Activated CD4-positive, alpha-beta T cell treated with anti-CD3 and anti-CD28 coated beads for 1 hour (primary cell): ENCODE data around the gene SOWAHA.
"Not testable (repeated sequence)": the region's sequence is repeated elsewhere in the genome, so short reads cannot be mapped to it uniquely, and the experiment has no call there.

Source experiments
- DNase-seq: peaks from one replicate; pipeline ENCODE4 v3.0.0-alpha.2; 2020

The SOWAHA gene

DNA sequence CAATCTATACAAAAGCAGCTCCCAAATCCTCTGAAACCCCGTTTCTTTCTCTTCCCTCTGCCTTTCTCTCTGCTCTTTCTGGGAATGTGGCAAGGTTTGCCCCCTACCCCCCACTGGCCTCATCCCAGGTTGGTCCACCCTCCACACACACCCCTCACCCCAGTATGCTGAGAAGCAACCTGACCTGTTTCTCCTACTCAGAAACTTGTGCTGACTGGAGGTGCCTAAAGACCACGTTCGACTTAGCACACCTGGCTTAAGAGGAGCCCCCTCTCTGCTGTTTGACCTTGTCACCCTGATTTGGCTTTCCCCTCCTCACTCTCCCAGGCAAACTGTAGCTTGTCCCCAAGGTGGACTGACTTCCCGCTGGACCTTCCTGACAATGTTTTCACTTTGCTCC, 35.0 kb upstream of the SOWAHA start:
- no peak for DNase-seq

DNA sequence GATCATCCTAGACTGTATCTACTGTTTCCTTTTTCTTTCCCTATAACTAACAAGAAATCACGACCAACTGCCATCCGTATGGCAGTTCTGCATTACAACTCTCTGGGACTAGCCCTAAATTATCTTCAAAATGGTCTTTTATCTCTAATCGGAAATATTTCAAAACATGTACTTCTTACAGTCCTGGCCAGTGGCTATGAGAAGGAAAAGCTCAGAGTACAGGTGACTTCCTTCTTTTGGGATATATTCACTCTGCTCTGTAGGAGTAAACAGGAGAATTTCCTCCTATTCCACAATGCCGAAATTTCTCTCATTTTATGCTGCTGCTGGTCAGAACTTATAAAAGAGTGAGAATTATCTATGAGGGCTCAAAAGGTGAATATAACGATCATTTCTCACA, 34.2 kb upstream of the SOWAHA start:
- DNase-seq, result no peak

DNA sequence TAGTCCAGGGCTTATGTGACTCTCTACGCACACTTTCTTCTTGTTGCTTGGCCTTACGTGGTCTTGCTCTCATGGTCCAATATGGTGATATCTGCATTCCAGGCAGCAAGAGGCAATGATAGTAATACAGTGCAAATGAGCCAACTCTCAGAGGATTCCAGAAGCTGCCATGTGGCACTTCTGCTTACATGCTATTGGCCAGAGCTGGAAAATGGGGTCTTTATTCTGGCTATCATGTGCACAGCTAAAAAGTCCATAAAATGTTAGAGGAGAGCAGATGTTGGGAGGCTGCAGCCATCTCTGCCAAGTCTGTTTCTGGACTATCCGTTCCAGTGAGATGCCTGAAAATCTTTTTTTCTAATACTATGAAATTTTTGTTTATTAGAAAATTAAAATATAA, 33.1 kb upstream of the SOWAHA start:
- DNase-seq, result no peak

DNA sequence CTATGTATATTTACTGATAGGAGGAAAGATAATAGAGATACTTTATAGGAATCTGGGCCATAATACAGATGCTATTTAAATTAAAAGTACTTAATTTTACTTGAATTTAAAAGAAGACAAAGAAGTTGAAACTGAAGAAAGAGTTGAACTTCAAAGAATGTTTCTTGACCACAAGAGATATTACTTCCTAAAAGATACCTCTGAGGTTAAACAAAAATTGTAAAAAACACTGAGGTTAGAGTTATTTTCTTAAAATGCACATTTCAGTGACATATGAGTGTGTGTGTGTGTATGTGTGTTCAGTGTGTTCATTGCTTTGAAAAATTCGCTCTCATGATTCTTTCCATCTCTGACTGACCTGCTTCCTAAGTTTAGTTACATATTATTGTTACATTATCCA, 32.5 kb upstream of the SOWAHA start:
- no peak for DNase-seq

DNA sequence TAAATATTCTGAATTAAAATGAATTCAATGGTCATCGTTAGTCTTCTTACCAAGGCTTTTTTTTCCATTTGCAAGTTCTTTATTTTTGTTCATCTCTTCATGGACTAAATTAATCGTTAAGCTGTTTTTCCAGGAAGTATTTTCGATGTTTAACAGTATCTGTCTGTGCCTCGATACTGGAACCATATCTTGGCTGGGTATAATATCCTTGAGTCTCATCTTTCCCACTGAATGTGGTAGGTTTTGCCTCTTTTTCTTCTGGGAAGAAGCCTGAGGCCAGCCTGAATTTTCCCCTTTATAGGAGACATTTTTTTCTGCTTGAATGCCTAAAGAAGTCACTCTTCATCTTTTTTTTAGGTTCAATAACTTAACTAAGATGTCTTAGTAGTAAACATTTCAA, 32.1 kb upstream of the SOWAHA start:
- no peak for DNase-seq

DNA sequence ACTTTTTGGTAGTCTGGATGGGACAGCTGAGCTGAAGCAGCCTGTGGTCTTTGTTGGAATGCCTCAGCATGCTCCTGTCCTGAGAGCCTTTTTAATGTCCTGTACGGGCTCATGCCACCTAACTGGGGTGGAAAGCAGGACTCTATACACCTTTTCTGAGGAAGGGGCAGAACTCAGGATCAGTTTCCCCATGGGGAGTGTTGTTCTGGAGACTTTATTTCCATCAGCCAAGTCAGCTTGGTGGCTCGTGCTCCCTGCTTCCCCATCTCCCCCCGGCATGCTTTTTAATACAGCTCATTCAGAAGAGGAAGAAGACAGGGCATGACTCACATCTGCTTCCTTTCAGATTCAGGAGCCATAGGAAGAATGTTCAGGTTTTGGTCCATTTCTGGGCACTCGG, 31.0 kb upstream of the SOWAHA start:
- no peak for DNase-seq

DNA sequence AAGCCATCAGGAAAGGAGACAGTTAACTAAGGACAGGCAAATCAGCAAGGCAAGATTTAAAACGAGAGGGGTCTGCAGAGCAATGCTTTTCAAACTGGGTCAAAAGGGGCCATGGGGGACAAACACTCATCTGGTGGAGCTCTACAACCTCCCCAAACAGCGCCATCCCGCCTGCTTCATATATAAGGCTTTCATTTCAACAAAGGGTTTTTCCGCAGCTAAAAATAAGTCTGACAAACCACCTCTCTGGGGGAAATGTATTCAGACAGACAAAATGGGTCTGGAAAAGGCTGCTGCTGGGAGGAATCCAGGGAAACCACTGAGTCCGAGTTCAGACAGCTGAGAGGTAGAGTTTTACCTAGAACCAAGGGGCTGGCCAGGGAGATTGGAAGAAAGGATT, 27.7 kb upstream of the SOWAHA start:
- no peak for DNase-seq

DNA sequence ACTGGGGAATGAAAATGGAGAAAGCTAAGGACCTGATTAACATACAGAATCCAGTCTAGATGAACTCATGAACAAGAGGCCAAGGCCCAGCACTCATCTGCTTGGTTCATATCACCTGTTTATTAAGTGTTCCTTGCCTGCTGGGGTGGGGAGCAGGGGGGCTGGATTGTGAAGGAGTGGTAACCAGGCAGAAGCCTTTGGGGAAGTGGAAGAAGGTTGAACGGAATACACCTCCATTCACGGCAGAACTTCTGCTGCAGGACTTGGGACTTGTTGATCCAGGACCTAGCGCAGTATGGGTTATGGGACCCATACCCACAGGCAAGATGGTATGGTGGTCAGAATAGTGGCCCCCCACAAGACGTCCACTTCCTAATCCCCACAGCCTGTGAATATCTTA, 27.2 kb upstream of the SOWAHA start:
- DNase-seq, result no peak

DNA sequence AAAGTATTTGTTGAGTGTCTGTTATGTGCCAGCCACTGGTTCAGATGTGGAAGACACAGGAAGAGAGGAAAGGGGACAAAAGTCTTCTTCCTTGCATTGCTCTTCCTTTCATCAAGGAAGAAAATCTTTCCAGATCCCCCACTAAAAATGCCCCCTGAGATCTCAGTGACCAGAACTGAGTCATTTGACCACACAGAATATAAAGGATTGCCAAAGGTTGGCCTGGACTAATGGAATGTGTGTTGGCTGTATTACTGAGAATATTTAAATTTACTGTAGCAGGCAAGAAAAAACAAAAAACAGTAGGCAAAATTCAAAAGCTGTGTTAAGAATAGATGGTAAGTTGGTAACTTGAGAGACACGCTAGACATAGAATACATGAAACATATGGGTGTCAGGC, 26.0 kb upstream of the SOWAHA start:
- no peak for DNase-seq

DNA sequence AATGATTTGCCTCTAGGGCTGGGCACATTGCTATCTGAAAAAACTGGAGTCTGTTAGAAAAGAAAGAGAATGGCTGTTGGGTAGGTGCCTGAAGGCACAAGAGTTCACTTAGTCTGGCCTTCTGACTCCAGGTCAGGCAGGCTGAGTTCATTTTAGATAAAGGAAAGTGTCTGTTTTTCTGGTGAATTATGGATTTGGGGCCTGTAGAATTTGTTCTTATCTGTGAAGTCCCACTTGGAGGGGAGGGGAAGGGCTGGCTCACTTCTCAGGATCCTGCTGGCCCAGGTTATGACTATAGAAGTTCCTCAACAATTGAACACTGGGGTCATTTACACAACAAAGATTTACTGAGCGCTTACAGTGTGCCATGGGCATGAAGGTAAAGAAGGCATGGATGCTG, 24.6 kb upstream of the SOWAHA start:
- no peak for DNase-seq

DNA sequence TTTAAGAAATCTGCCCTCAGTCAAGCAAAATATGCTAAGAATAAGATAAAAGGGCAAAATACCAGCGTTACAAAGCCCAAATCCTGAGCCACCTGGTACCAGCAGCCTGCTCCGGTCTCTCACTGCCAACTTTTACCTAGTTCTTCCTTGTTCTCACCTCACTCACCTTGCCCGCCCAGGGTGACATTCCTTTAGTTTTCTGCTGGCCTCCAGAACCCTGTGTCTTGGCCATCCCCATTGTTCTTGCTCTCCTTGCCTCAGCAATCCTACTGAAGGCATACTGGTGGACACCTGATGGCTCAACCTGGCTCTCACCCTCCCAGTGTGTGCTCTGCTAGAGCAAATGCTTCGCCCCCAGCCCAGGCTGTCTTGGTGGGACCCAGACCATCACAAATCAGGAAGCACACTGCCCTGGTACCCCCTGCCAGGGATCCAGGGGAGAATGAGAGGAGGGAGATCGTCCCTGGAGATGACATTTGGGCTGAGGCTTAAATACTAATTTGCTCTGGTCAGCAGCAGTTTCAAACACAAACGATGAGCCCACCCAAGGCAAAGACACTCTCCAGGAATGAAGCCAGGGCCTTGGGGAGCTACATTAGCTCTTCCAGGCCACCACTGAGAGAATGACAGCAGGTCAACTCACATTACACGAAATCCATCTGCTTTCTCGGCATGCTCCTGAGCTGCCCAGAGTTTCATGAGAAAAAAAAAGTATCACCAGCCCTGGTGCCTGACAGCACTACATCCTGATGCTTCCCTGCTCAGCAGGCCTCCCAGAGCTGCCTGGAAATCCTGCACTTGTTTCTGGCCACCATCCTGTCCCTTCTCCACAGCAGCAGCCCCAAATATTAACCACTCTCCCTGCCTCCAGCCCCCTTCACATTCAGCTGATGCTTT, 23.9 kb upstream of the SOWAHA start:
- no peak for DNase-seq

DNA sequence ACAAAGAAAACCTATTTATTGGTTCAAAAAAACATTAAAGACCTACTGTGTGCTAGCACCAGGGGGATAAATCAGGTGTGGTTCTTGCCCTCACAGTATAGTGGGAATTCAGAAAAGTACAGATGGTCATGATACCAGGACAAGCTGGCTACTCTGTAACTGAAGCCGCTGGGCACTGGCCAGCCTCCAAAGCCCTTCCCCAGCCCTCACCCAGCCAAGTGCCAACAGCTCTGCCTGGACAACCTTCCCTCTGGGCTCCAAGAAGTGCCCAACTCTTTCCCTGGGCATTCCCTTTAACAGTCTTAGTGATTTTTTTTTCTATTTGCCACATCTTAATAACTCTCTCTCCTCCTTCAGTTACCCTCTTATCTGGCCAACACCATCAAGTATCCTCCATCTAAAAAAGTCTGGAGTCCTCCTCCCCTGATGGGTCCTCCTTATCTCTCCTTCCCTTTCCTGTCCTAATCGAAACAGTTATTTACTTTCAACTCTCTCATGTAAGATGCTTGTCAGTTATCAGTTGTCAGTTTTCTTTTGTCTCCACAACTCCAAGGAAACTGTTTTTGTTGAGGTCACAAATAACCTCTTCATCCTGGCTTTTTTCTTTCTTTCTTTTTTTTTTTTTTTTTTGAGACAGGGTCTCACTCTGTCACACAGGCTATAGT, 22.8 kb upstream of the SOWAHA start:
- no peak for DNase-seq

DNA sequence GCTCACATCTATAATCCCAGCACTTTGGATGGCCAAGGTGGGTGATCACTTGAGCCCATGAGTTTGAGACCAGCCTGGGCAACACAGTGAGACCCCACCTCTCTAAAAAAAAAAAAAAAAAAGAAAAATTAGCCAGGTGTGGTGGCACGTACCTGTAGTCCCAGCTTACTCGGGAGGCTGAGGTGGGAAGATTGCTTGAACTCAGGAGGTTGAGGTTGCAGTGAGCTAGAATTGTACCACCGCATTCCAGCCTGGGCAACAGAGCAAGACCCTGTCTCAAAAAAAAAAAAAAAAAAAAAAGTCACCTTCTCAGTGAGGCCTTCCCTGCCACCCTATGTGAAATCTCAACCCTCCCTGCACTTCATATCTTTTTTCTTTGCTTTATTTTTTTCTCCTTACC, 22.1 kb upstream of the SOWAHA start:
- DNase-seq, result no peak

DNA sequence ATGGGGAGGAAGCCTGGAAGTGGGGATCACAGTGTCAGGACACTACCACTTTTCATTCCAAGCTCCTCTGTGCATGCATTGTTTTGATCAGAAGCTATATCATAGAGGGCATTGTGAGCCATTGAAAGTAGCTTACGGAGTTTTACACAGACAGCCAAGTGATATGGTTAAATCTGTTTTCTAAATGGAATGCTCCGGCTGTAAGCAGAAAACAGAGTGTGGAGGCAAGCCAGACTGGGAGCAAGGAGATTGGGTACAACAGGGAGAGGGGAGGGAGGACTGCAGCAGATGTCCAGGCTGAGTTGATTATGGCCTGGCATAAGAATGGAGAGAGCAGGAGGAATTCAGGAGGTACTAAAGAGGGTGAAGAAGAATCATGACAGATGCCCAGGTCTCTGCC, 15.5 kb upstream of the SOWAHA start:
- no peak for DNase-seq

DNA sequence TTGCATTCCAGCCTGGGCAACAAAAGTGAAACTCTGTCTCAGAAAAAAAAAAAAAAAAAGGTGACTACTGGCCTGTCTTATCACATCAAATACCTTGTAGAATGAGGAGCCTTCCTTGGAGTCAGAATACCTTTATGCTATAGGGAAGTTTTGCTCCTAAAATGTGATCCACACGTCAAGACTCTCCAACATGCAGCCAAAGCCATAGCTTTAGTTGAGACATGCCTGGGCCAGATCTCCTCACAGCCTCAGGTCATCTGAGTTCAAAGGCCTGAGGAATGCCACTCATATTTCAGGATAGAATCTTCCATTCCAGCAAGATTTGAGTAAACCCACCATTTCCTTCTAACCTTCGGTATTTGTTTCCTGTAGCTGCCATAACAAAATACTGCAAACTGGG, 13.7 kb upstream of the SOWAHA start:
- no peak for DNase-seq

DNA sequence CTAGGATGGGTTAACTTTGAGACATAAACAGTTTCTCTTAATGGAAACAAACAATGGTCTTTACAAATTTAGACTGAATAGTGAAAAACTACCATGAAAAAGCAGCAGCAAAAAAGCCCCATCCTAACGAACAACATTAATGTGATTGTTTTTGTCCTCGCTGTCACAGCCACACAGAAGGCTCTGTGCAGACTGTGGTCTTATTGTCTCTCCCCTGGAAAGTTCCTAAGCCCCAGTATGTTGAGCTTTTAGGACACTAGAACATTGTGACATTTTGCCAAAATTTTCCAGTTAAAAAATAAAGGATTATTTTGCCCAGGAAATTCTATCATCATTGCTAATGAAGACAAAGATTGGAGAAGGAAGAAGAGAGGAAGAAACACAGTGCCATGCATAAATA, 12.6 kb upstream of the SOWAHA start:
- no peak for DNase-seq

DNA sequence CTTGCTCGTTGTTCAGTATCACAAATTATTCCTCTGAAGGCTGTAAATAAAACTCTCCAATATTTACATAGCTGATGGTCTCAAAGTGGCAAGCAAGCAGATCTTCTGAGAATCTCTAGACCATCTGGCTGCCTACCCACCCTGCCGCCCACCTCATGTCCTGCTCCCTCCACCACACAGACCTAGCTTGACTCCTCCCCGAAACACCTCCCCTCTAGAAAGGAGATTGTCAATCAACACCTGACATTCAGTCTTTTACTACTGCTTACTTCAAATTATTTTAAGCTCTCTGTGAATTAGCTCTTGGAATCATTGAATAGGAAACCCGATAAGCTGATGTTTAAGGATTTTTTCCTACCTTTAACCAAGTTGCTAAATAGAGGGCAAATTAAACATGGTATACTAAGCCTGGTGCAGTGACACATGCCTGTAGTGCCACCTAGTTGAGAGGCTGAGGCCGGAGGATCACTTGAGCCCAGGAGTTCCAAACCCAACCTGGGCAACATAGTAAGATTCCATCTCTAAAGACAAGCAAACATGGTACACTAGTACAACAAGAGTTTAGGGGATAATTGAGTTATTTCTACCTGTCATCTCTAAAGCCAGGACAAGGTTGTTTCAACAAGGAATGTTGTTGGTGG, 10.9 kb upstream of the SOWAHA start:
- no peak for DNase-seq

DNA sequence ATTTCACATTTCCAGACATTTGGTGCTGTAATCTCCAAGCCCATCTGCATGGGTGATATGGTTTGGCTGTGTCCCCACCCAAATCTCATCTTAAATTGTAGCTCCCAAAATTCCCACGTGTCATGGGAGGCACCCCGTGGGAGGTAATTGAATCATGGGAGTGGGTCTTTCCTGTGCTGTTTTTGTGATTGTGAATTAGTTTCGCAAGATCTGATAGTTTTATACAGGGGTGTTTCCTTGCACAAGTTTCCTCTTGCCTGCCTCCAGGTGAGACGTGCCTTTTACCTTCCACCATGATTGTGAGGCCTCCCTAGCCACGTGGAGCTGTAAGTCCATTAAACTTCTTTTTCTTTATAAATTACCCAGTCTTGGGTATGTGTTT, 10.4 kb upstream of the SOWAHA start:
- not testable (repeated sequence) for DNase-seq

DNA sequence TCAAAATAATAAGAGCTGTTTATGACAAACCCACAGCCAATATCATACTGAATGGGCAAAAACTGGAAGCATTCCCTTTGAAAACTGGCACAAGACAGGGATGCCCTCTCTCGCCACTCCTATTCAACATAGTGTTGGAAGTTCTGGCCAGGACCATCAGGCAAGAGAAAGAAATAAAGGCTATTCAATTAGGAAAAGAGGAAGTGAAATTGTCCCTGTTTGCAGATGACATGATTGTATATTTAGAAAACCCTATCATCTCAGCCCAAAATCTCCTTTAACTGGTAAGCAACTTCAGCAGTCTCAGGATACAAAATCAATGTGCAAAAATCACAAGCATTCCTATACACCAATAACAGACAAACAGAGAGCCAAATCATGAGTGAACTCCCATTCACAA, 8.9 kb upstream of the SOWAHA start:
- DNase-seq, result not testable (repeated sequence)

DNA sequence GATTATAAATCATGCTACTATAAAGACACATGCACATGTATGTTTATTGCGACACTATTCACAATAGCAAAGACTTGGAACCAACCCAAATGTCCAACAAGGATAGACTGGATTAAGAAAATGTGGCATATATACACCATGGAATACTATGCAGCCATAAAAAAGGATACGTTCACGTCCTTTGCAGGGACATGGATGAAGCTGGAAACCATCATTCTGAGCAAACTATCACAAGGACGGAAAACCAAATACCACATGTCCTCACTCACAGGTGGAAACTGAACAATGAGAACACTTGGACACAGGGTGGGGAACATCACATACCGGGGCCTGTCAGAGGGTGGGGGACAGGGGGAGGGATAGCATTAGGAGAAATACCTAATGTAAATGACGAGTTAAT, 7.2 kb upstream of the SOWAHA start:
- DNase-seq, result not testable (repeated sequence)

DNA sequence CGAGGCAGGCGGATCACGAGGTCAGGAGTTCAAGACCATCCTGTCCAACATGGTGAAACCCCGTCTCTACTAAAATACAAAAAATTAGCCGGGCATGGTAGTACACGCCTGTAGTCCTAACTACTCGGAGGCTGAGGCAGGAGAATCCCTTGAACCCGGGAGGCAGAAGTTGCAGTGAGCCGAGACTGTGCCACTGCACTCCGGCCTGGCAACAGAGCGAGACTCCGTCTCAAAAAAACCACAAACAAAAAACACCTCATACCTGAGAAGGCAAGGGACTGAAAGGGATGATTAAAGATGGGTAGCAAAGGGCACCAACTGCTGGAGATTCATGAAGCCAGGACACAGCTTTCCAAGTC, 6.3 kb upstream of the SOWAHA start:
- DNase-seq, result not testable (repeated sequence)

DNA sequence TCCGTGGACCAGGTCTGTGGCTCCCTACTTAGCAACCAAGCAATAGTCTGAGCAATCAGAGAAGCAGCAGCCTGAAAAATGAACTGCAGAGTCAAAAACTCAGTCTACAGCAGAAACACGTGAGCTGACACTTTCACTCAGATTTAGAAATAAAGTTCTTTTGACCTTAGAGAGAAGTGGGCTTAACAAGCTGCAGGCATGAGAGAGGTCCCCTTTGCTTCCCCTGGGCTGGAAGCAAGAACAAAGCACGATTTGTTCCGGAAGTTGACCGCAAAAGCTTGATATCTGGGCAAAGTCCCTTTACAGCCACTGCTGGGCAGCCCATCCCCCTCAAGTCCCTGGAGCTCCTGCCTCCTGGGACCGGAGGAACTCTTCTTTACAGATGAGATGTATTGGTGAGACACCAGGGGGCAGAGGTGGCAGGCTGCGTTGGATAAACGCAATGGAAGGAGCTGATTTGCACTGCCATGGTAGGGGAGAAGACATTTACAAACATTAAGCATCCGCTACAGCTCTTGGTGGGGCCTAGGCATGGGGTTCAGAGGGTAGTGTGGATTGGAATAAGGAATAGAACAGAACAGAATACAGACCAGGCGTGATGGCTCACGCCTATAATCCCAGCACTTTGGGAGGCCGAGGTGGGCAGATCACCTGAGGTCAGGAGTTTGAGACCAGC, 5.8 kb upstream of the SOWAHA start:
- DNase-seq, result no peak

DNA sequence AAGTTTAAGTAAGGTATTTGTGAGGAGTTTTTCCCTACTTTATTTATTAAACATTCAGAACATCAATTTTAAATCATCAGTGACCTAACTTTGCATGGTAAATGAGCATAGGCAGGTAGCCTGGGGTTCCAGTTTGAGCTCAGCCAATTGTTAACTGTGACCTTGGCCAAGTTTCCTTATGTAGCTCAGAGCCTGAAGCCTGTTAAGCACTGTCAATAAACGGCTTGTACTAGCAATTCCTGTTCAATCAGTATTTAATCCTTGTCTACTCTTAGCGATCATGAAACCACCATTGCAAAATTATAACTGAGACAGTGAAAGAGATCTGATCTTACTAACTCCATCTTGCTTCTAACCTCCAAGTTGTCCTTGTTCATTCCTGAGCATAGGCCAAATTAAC, 4.7 kb upstream of the SOWAHA start:
- DNase-seq, result no peak

DNA sequence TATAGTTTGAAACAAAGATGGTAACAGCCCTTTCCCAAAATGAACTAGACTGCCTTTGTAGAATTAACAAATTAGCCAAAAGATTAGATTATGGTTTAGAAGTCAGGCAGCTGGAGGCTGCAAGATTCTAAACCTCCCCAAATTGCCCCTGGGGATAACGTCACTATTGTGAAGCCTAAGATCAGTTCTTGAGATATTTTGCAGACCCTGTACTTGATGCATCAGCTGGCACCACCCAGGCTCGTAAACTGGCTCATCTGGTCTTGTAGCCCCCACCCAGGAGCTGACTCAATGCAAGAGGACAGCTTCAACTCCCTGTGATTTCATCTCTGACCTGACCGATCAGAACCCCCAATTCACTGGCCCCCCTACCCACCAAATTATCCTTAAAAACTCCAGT, 4.2 kb upstream of the SOWAHA start:
- no peak for DNase-seq
